ENCODE results near the gene DGKA.

DGKA gene

DNA sequence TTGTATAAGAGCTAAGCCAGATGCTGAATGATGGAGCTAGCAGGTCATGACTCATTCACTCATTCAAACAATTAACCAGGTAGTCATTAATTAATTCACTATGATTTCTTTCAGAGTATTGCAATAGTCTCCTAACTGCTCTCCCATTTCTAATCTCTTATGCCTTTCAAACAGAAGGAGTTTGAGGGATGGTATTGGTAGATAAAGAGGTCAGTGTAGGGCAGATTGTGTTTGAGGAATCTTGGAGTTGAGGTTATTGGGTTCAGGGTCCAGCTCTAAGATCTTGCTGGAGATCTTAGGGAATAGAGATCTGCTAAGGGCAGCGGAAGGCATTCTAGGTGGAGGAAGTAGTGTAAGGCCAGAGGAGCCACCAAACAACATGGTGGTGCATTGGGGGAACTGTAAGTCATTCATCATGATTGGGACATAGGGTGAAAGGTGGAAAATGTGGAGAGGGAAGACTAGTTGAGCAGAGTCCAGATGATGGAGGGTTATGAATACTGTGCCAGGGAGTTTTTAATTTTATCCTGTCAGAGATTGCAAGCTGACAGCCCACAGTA is 11.7 kb downstream of the DGKA start:
- H3K4me1 ChIP-seq (ENCODE audit: low read depth, poor library complexity, severe bottlenecking): peaks cover 20% of the 10 kb centered on the region
- TF ChIP-seq, protein P1, sequence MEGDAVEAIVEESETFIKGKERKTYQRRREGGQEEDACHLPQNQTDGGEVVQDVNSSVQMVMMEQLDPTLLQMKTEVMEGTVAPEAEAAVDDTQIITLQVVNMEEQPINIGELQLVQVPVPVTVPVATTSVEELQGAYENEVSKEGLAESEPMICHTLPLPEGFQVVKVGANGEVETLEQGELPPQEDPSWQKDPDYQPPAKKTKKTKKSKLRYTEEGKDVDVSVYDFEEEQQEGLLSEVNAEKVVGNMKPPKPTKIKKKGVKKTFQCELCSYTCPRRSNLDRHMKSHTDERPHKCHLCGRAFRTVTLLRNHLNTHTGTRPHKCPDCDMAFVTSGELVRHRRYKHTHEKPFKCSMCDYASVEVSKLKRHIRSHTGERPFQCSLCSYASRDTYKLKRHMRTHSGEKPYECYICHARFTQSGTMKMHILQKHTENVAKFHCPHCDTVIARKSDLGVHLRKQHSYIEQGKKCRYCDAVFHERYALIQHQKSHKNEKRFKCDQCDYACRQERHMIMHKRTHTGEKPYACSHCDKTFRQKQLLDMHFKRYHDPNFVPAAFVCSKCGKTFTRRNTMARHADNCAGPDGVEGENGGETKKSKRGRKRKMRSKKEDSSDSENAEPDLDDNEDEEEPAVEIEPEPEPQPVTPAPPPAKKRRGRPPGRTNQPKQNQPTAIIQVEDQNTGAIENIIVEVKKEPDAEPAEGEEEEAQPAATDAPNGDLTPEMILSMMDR (conservative IDR thresholded peaks at IDR 0.05; ENCODE audit: low read depth, low read length): no peak
- H3K36me3 ChIP-seq (ENCODE audit: insufficient read depth): no peaks in the 10 kb centered on the region
- H3K9ac ChIP-seq: no peak overlapping the region
- no peaks in the 10 kb centered on the region for H3K79me2 ChIP-seq (ENCODE audit: insufficient read depth, low read depth)
- no peak overlapping the region for H3K4me3 ChIP-seq (IDR thresholded peaks at IDR 0.05; ENCODE audit: insufficient read depth, low read depth, low read length)
- H3K27me3 ChIP-seq (ENCODE audit: insufficient read depth, low read depth): no peaks in the 10 kb centered on the region
- no peak overlapping the region for H3K4me2 ChIP-seq
- H3K27ac ChIP-seq: no peak overlapping the region
- H2AFZ ChIP-seq (ENCODE audit: low read depth): no peak overlapping the region
- no peaks in the 10 kb centered on the region for H4K20me1 ChIP-seq (ENCODE audit: insufficient read depth)

DNA sequence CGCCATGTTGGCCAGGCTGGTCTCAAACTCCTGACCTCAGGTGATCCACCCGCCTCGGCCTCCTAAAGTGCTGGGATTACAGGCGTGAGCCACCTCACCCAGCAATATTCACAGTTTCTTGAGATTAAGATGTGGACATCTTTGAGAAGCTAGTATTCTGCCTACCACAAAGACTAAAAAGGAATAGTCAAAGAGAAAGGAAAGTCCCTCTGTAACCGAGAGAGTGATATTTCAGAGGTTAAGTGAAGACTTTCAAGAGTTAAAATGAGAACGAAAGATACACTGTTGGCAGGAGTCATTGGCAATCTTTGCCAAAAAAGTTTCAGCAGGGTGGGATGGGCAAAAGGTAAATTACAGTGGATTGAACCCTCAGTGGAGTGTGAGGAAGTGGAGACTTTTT is 15.6 kb downstream of the DGKA start:
- Histone ChIP-seq H3K27ac (no peak overlapping the region), H4K20me1 (ENCODE audit: insufficient read depth) (no peaks in the 10 kb centered on the region), H3K4me3 (IDR thresholded peaks at IDR 0.05; ENCODE audit: insufficient read depth, low read depth, low read length) (no peak overlapping the region), H3K79me2 (ENCODE audit: insufficient read depth, low read depth) (no peaks in the 10 kb centered on the region), H3K36me3 (ENCODE audit: insufficient read depth) (no peaks in the 10 kb centered on the region), H3K4me2 (no peak overlapping the region; the same call in 1 of the 2 replicates), H3K4me1 (ENCODE audit: low read depth, poor library complexity, severe bottlenecking) (peaks cover 11% of the 10 kb centered on the region), H3K27me3 (ENCODE audit: insufficient read depth, low read depth) (no peaks in the 10 kb centered on the region), H2AFZ (ENCODE audit: low read depth) (no peak overlapping the region), H3K9ac (no peak overlapping the region)
- TF ChIP-seq, protein P1 (conservative IDR thresholded peaks at IDR 0.05; ENCODE audit: low read depth, low read length): no peak

DNA sequence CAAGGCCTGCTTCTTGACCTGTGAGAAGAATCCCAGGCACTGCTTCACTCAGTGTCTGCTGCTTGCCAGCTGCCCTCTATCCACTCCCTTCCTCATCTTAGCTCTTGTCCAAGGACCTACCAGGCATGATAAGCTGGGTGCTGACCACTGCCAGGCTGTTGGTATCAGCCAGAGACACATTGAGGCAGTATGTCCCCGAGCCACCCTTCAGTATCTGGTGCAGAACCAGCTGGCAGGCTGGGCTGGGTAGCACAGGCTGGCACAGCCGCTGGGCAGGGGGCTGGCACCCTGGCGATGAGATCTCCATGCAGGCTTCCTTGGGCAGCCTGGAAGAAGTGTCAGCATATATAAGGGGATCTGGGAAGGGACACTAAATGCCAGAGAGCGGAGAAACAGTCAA is 24.4 kb downstream of the DGKA start:
- TF ChIP-seq, protein P1 (conservative IDR thresholded peaks at IDR 0.05; ENCODE audit: low read depth, low read length): no peak
- no peaks in the 10 kb centered on the region for H3K4me1 ChIP-seq (ENCODE audit: low read depth, poor library complexity, severe bottlenecking)

DNA sequence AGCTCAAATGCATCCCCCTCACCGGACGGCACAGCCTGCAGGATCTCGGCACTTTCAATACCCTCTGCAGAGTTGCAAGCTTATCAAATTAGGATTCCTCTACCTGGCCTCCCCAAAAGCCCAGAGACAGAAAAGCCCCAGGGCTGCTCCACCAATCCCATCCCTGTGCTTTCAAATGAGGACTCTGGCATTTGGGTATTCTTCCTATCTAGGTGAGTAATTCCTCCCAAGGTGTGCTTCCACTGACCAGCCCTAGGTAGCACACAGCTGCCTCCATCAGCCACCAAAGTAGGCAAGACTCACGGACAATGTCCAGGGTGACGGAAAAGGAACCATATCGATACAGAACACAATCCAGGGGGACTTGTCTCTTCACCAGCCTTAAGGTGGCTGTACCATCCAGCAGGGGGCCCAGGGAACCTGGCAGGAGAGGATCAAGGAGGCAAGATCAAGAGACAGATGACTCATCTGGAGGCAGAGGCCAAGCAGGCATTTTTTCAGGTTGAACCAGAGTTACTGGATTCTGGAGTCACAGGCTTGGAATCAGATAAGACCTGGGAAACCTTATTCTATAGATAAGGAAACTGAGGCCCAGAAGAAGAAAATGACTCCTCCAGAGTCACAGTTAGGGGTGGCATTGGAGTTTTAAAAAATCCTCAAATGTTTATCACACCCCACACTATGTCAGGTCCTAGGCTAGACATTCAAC is 25.0 kb downstream of the DGKA start:
- Histone ChIP-seq H3K27ac (no peak overlapping the region), H2AFZ (ENCODE audit: low read depth) (no peak overlapping the region), H3K79me2 (ENCODE audit: insufficient read depth, low read depth) (no peaks in the 10 kb centered on the region), H3K36me3 (ENCODE audit: insufficient read depth) (no peaks in the 10 kb centered on the region), H3K4me3 (IDR thresholded peaks at IDR 0.05; ENCODE audit: insufficient read depth, low read depth, low read length) (no peak overlapping the region), H3K9ac (no peak overlapping the region), H3K27me3 (ENCODE audit: insufficient read depth, low read depth) (no peaks in the 10 kb centered on the region), H4K20me1 (ENCODE audit: insufficient read depth) (no peaks in the 10 kb centered on the region), H3K4me1 (ENCODE audit: low read depth, poor library complexity, severe bottlenecking) (no peaks in the 10 kb centered on the region), H3K4me2 (no peak overlapping the region)
- TF ChIP-seq, protein P1 (conservative IDR thresholded peaks at IDR 0.05; ENCODE audit: low read depth, low read length): peak; percentile 59

More for the DNA sequence above, 24.4 kb downstream of the DGKA start:
- Histone ChIP-seq H2AFZ (ENCODE audit: low read depth) (no peak overlapping the region), H3K4me3 (IDR thresholded peaks at IDR 0.05; ENCODE audit: insufficient read depth, low read depth, low read length) (no peak overlapping the region), H3K4me2 (no peak overlapping the region), H3K27me3 (ENCODE audit: insufficient read depth, low read depth) (no peaks in the 10 kb centered on the region), H3K36me3 (ENCODE audit: insufficient read depth) (no peaks in the 10 kb centered on the region), H3K27ac (no peak overlapping the region), H4K20me1 (ENCODE audit: insufficient read depth) (no peaks in the 10 kb centered on the region), H3K9ac (no peak overlapping the region), H3K79me2 (ENCODE audit: insufficient read depth, low read depth) (no peaks in the 10 kb centered on the region)
